ENCODE results near the gene SH3PXD2A. TPM values are rescaled to one million over a fixed set of nuclear protein-coding genes. Genes with fewer than 3 reads are reported as not detected.

The SH3PXD2A gene
- total RNA-seq, 1 donor from 2014 or later: 17.3 TPM

DNA sequence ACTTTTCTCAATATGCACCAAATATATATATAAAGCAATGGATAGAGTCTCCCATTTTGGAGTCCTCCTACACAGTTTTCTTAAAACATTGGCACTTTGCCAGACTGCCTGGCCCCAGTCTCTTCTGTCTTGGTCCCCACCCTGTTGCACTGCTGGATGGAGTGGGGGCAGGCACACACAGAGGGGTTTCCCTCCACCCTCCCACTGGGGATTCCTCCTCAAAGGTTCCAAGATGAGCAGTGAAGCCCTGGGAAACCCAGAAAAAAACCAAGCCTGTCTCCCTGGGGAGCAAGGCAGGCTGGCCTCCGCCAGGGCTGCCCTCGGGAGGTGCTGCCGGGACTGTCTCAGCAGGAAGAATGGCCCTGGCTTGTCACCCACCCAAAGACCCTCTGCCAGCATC is 68.0 kb downstream of the SH3PXD2A start:
- Mint-ChIP-seq H3K36me3 (ENCODE audit: low read depth, unreplicated experiment) (peaks cover 9% of the 10 kb centered on the region), H3K27me3 (ENCODE audit: low read depth, unreplicated experiment) (peaks cover 28% of the 10 kb centered on the region), H3K4me3 (ENCODE audit: unreplicated experiment) (no peak overlapping the region), H3K9me3 (ENCODE audit: unreplicated experiment) (no peaks in the 10 kb centered on the region), H3K27ac (ENCODE audit: unreplicated experiment) (no peak overlapping the region), H3K4me1 (ENCODE audit: low read depth, unreplicated experiment) (no peaks in the 10 kb centered on the region)
- H3K9me3 ChIP-seq (ENCODE audit: insufficient read depth, low read depth, low read length): no peaks in the 10 kb centered on the region
- no peaks in the 10 kb centered on the region for H3K27me3 ChIP-seq (ENCODE audit: insufficient read depth, low read length)
- H3K27ac ChIP-seq (ENCODE audit: low read depth, low read length): no peak overlapping the region
- H3K79me2 ChIP-seq (ENCODE audit: insufficient read depth, low read length): no peaks in the 10 kb centered on the region
- no peak for FAIRE-seq
- peaks cover 10% of the 10 kb centered on the region for H4K20me1 ChIP-seq (ENCODE audit: insufficient read depth, low read length)
- no peak overlapping the region for H3K9ac ChIP-seq (ENCODE audit: low read length)
- no peak for DNase-seq (ENCODE audit: low read depth)
- H3K4me2 ChIP-seq (ENCODE audit: low read length): no peak overlapping the region
- H3K4me3 ChIP-seq (ENCODE audit: insufficient read depth, low read depth, low read length): no peak overlapping the region
- TF ChIP-seq EZH2 (IDR thresholded peaks at IDR 0.05; ENCODE audit: insufficient read depth, low read length): no peak
- TF ChIP-seq, protein P1, sequence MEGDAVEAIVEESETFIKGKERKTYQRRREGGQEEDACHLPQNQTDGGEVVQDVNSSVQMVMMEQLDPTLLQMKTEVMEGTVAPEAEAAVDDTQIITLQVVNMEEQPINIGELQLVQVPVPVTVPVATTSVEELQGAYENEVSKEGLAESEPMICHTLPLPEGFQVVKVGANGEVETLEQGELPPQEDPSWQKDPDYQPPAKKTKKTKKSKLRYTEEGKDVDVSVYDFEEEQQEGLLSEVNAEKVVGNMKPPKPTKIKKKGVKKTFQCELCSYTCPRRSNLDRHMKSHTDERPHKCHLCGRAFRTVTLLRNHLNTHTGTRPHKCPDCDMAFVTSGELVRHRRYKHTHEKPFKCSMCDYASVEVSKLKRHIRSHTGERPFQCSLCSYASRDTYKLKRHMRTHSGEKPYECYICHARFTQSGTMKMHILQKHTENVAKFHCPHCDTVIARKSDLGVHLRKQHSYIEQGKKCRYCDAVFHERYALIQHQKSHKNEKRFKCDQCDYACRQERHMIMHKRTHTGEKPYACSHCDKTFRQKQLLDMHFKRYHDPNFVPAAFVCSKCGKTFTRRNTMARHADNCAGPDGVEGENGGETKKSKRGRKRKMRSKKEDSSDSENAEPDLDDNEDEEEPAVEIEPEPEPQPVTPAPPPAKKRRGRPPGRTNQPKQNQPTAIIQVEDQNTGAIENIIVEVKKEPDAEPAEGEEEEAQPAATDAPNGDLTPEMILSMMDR (IDR thresholded peaks at IDR 0.05; ENCODE audit: insufficient read depth, low read depth, low read length): no peak
- no peaks in the 10 kb centered on the region for H3K4me1 ChIP-seq (ENCODE audit: insufficient read depth, low read length)
- H2AFZ ChIP-seq (ENCODE audit: low read depth, low read length): no peak overlapping the region
- no peaks in the 10 kb centered on the region for H3K36me3 ChIP-seq (ENCODE audit: insufficient read depth, low read length)

DNA sequence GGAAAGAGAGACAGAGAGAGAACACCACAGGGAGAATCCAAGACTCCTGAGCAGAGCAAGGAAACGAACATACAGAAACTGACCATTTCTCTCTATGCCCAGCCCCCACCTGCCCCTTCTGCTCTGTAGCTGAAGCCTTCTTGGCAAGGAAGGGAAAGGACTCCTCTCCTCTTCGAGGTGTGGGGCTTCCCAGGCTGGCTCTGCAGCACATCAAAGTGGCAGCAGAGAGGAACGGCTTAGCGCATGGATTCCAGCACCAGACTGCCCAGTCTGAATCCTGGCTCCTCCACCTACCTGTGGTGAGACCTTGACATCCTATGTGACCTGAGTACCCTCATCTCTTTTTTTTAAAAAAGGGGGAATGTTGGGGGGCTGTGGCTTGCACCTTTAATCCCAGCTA is 69.4 kb downstream of the SH3PXD2A start:
- H3K9me3 ChIP-seq (ENCODE audit: insufficient read depth, low read depth, low read length): no peaks in the 10 kb centered on the region
- Mint-ChIP-seq H3K4me1 (ENCODE audit: low read depth, unreplicated experiment) (peaks cover 4% of the 10 kb centered on the region), H3K4me3 (ENCODE audit: unreplicated experiment) (no peak overlapping the region), H3K27me3 (ENCODE audit: low read depth, unreplicated experiment) (peaks cover 26% of the 10 kb centered on the region), H3K9me3 (ENCODE audit: unreplicated experiment) (peaks cover under 1% of the 10 kb centered on the region), H3K27ac (ENCODE audit: unreplicated experiment) (no peak overlapping the region), H3K36me3 (ENCODE audit: low read depth, unreplicated experiment) (peaks cover 10% of the 10 kb centered on the region)
- no peak overlapping the region for H3K4me2 ChIP-seq (ENCODE audit: low read length)
- no peaks in the 10 kb centered on the region for H3K79me2 ChIP-seq (ENCODE audit: insufficient read depth, low read length)
- no peak overlapping the region for H2AFZ ChIP-seq (ENCODE audit: low read depth, low read length)
- DNase-seq (ENCODE audit: low read depth): no peak
- no peak for FAIRE-seq
- no peaks in the 10 kb centered on the region for H3K27me3 ChIP-seq (ENCODE audit: insufficient read depth, low read length)
- H4K20me1 ChIP-seq (ENCODE audit: insufficient read depth, low read length): peaks cover 10% of the 10 kb centered on the region
- peaks cover 6% of the 10 kb centered on the region for H3K4me1 ChIP-seq (ENCODE audit: insufficient read depth, low read length)
- no peak overlapping the region for H3K9ac ChIP-seq (ENCODE audit: low read length)
- no peak overlapping the region for H3K4me3 ChIP-seq (ENCODE audit: insufficient read depth, low read depth, low read length)
- H3K27ac ChIP-seq (ENCODE audit: low read depth, low read length): no peak overlapping the region
- H3K36me3 ChIP-seq (ENCODE audit: insufficient read depth, low read length): no peaks in the 10 kb centered on the region
- TF ChIP-seq, protein P1 (IDR thresholded peaks at IDR 0.05; ENCODE audit: insufficient read depth, low read depth, low read length): no peak
- no peak for TF ChIP-seq EZH2 (IDR thresholded peaks at IDR 0.05; ENCODE audit: insufficient read depth, low read length)

DNA sequence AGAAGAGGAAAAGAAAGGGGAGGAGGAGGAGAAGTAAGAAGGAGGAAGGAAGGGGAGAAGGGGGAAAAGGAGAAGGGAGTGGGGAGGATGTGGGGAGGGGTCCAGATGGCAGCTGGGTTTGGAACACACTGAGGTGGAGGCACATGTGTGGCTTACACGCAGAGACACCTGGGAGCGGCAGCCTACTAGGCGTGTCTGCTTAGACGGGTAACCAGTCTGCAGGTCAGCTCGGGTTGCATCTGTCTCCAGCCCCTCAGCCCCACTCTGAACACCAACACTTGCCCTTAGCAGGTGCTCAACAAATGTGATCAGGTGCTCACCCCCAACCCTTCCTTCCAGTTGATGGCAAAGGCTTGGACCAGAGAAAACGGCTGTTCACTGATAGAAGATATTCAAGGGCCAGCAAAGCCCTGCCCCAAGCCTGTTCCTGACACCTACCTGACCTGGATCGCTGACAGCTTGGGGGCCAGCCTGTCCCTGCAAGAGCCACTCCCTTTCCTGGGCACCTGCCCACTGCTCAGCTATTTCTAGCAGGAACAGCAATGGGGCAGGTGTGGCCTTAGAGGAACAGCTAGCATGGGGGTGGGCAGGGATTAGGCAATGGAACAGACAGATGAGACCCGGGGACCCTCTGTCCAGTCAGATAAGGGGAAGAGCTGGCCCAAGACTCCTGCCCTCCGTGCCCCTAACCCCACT is 70.5 kb downstream of the SH3PXD2A start:
- H3K9me3 Mint-ChIP-seq (ENCODE audit: unreplicated experiment): peaks cover 3% of the 10 kb centered on the region
- no peak overlapping the region for H3K4me2 ChIP-seq (ENCODE audit: low read length)
- H2AFZ ChIP-seq (ENCODE audit: low read depth, low read length): no peak overlapping the region
- peaks cover 22% of the 10 kb centered on the region for H3K27me3 Mint-ChIP-seq (ENCODE audit: low read depth, unreplicated experiment)
- H3K4me1 ChIP-seq (ENCODE audit: insufficient read depth, low read length): peaks cover 6% of the 10 kb centered on the region
- no peak overlapping the region for H3K4me3 ChIP-seq (ENCODE audit: insufficient read depth, low read depth, low read length)
- no peak overlapping the region for H3K27ac Mint-ChIP-seq (ENCODE audit: unreplicated experiment)
- H3K9me3 ChIP-seq (ENCODE audit: insufficient read depth, low read depth, low read length): no peaks in the 10 kb centered on the region
- H4K20me1 ChIP-seq (ENCODE audit: insufficient read depth, low read length): peaks cover 10% of the 10 kb centered on the region
- H3K27me3 ChIP-seq (ENCODE audit: insufficient read depth, low read length): no peaks in the 10 kb centered on the region
- no peaks in the 10 kb centered on the region for H3K36me3 ChIP-seq (ENCODE audit: insufficient read depth, low read length)
- TF ChIP-seq, protein P1 (IDR thresholded peaks at IDR 0.05; ENCODE audit: insufficient read depth, low read depth, low read length): no peak
- TF ChIP-seq EZH2 (IDR thresholded peaks at IDR 0.05; ENCODE audit: insufficient read depth, low read length): no peak
- FAIRE-seq (no peak), DNase-seq (ENCODE audit: low read depth) (no peak)
- H3K36me3 Mint-ChIP-seq (ENCODE audit: low read depth, unreplicated experiment): peaks cover 8% of the 10 kb centered on the region
- H3K79me2 ChIP-seq (ENCODE audit: insufficient read depth, low read length): no peaks in the 10 kb centered on the region
- H3K4me1 Mint-ChIP-seq (ENCODE audit: low read depth, unreplicated experiment): peaks cover 7% of the 10 kb centered on the region
- H3K27ac ChIP-seq (ENCODE audit: low read depth, low read length): no peak overlapping the region
- H3K4me3 Mint-ChIP-seq (ENCODE audit: unreplicated experiment): no peak overlapping the region
- no peak overlapping the region for H3K9ac ChIP-seq (ENCODE audit: low read length)
